ENCODE results near the gene SPATA7. TPM values are rescaled to one million over a fixed set of nuclear protein-coding genes. Genes with fewer than 3 reads are reported as not detected.

SPATA7 gene
- total RNA-seq, 1 donor from 2014 or later, result 10.2 TPM

- DNase-seq (ENCODE audit: low read depth, low spot score), result no peak
These were observed 96.3 kb downstream of the SPATA7 start for GRCh38 chr14:88481794-88482193.

- DNase-seq (ENCODE audit: low read depth, low spot score), result no peak
These were observed 97.1 kb downstream of the SPATA7 start for GRCh38 chr14:88482524-88482923.

Other genes starting within 250 kb of the SPATA7 start
- 0.13 TPM in 1 of 2 replicates, not detected in the other for gene KCNK10, start 62.4 kb upstream of the SPATA7 start, total RNA-seq
- gene PTPN21, start 169.3 kb downstream of the SPATA7 start, total RNA-seq, result 4.7 and 7.9 TPM in 2 replicates
- gene ZC3H14, start 177.4 kb downstream of the SPATA7 start, total RNA-seq, result 53.2 and 77.9 TPM in 2 replicates

All from pulmonary artery endothelial cell (primary cell).